NOMO-1 treated with DMSO at 0.1 percent for 48 hours (cell line): ENCODE results near the gene ESPL1.
A peak's percentile ranks its signal among the peaks of the same experiment; 100 is the strongest.

Experiments
- DNase-seq: peaks from one replicate; lab custom pipeline; 2025; ENCODE audit not compliant: unreplicated experiment; lab: John Stamatoyannopoulos, UW

Gene ESPL1

GRCh38 chr12:53267999-53268629 is at the start of gene ESPL1:
ESPL1 (plus strand) TSS chr12:53268299; CDS start chr12:53268767, 468 bp downstream.
- peak; percentile 75 for DNase-seq

- DNase-seq = no peak
These were observed 49.4 kb upstream of the ESPL1 start for GRCh38 chr12:53218551-53219291.

- peak; percentile 28 for DNase-seq
These were observed 48.7 kb upstream of the ESPL1 start for GRCh38 chr12:53219292-53219955.

GRCh38 chr12:53219956-53220693 is 48.0 kb upstream of the ESPL1 start:
- DNase-seq = peak; percentile 69

GRCh38 chr12:53220694-53221202 is 47.4 kb upstream of the ESPL1 start:
- DNase-seq = peak; percentile 93

GRCh38 chr12:53221203-53222080 is 46.7 kb upstream of the ESPL1 start:
- peak; percentile 68 for DNase-seq

GRCh38 chr12:53222170-53222721 is 45.9 kb upstream of the ESPL1 start:
- peak; percentile 15 for DNase-seq

- no peak for DNase-seq
These were observed 45.3 kb upstream of the ESPL1 start for GRCh38 chr12:53222806-53223261.

- peak; percentile 23 for DNase-seq
These were observed 44.6 kb upstream of the ESPL1 start for GRCh38 chr12:53223389-53224060.

- no peak for DNase-seq
These were observed 43.8 kb upstream of the ESPL1 start for GRCh38 chr12:53224061-53224896.

- no peak for DNase-seq
These were observed 43.0 kb upstream of the ESPL1 start for GRCh38 chr12:53224897-53225634.

- DNase-seq = no peak
These were observed 42.3 kb upstream of the ESPL1 start for GRCh38 chr12:53225635-53226424.

- DNase-seq = no peak
These were observed 41.3 kb upstream of the ESPL1 start for GRCh38 chr12:53226815-53227214.

GRCh38 chr12:53227341-53227740 is 40.8 kb upstream of the ESPL1 start:
- DNase-seq = no peak

- no peak for DNase-seq
These were observed 40.3 kb upstream of the ESPL1 start for GRCh38 chr12:53227836-53228235.

GRCh38 chr12:53229454-53229853 is 38.6 kb upstream of the ESPL1 start:
- DNase-seq = no peak
